WTC11 (cell line): ENCODE data around the gene KHK.

Experiments
- PREB ChIP-seq: sonication (generic); formaldehyde crosslinking; IDR thresholded peaks from 2 replicates; pipeline ENCODE4 v1.8.1; 2022; ENCODE audit warnings: mild to moderate bottlenecking, missing genetic modification reagents, moderate library complexity, borderline replicate concordance
- TF ChIP-seq, protein P1 (sequence below): fragments of 200-600 bp; IDR thresholded peaks from 2 replicates; pipeline ENCODE4 v1.8.0; 2022; ENCODE audit warnings: antibody characterized with exemption

- no peak for TF ChIP-seq PREB
- TF ChIP-seq, protein P1, sequence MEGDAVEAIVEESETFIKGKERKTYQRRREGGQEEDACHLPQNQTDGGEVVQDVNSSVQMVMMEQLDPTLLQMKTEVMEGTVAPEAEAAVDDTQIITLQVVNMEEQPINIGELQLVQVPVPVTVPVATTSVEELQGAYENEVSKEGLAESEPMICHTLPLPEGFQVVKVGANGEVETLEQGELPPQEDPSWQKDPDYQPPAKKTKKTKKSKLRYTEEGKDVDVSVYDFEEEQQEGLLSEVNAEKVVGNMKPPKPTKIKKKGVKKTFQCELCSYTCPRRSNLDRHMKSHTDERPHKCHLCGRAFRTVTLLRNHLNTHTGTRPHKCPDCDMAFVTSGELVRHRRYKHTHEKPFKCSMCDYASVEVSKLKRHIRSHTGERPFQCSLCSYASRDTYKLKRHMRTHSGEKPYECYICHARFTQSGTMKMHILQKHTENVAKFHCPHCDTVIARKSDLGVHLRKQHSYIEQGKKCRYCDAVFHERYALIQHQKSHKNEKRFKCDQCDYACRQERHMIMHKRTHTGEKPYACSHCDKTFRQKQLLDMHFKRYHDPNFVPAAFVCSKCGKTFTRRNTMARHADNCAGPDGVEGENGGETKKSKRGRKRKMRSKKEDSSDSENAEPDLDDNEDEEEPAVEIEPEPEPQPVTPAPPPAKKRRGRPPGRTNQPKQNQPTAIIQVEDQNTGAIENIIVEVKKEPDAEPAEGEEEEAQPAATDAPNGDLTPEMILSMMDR = no peak
These were observed 52.7 kb downstream of the KHK start, which contains the start of gene PRR30 for GRCh38 chr2:27139310-27139709.
